IMR-90 (cell line): ENCODE measurements around the gene MYO9B. TPM values are rescaled to one million over a fixed set of nuclear protein-coding genes. Genes with fewer than 3 reads are reported as not detected.

Experiments used
- ATAC-seq: fragments of 200-7000 bp; cut with Tn5 transposase; 2 replicates; pipeline ENCODE4 v1.9.1; 2020; ENCODE audit warnings: low read depth, mild to moderate bottlenecking, moderate library complexity
- BruUV-seq: library from RNA; stranded (reverse); fragments of 400-500 nt; replicated peaks from 2 replicates; lab custom pipeline; 2021; lab: Mats Ljungman, UMichigan
- CTCF ChIA-PET: fragments of 300-600 bp; formaldehyde crosslinking; extraction: SDS; loops from one replicate; lab custom pipeline; 2021; ENCODE audit warnings: antibody characterized with exemption; lab: Yijun Ruan, JAX
- POLR2A ChIA-PET: fragments of 300-600 bp; sonication (Branson Sonifier 250); formaldehyde crosslinking; loops from one replicate; lab custom pipeline; 2022; ENCODE audit warnings: antibody characterized with exemption; ENCODE audit not compliant: unreplicated experiment; lab: Charles Lee
- DNase-seq: peaks from one replicate; pipeline ENCODE4 v3.0.0; 2013
- H2AFZ ChIP-seq: replicated peaks from 2 replicates; pipeline ENCODE3; 2013; ENCODE audit warnings: low read length, mild to moderate bottlenecking; ENCODE audit not compliant: poor library complexity
- H2AK5ac ChIP-seq: 2 replicates; pipeline ENCODE4 v1.6.1; 2013; ENCODE audit warnings: low read depth, low read length, inconsistent platforms
- H2AK9ac ChIP-seq: replicated peaks from 2 replicates; pipeline ENCODE3; 2013; ENCODE audit warnings: mild to moderate bottlenecking, low read depth, low read length, moderate library complexity; ENCODE audit not compliant: poor library complexity
- H2BK120ac ChIP-seq: 2 replicates; pipeline ENCODE4 v1.6.1; 2013; ENCODE audit warnings: low read depth, low read length, inconsistent platforms
- H2BK15ac ChIP-seq: 3 replicates; pipeline ENCODE4 v1.6.1; 2013; ENCODE audit warnings: low read depth, low read length, inconsistent platforms
- H2BK20ac ChIP-seq: 2 replicates; pipeline ENCODE4 v1.6.1; 2013; ENCODE audit warnings: low read depth, mild to moderate bottlenecking, inconsistent platforms, low read length, moderate library complexity
- H2BK5ac ChIP-seq: 2 replicates; pipeline ENCODE4 v1.6.1; 2013; ENCODE audit warnings: mild to moderate bottlenecking, low read depth, low read length, inconsistent platforms; ENCODE audit not compliant: poor library complexity, severe bottlenecking
- H3K14ac ChIP-seq: replicated peaks from 2 replicates; pipeline ENCODE4 v1.6.1; 2013; ENCODE audit warnings: low read depth, low read length, inconsistent platforms
- H3K18ac ChIP-seq: 2 replicates; pipeline ENCODE4 v1.6.1; 2013; ENCODE audit warnings: low read depth, low read length, control low read depth
- H3K23ac ChIP-seq: 2 replicates; pipeline ENCODE4 v1.6.1; 2013; ENCODE audit warnings: low read depth, low read length, inconsistent platforms
- H3K27ac ChIP-seq: 2 replicates; pipeline ENCODE4 v1.5.1; 2013; ENCODE audit warnings: mild to moderate bottlenecking, control low read depth, low read length; ENCODE audit not compliant: insufficient read depth
- H3K27me3 ChIP-seq: 2 replicates; pipeline ENCODE4 v1.6.1; 2013; ENCODE audit warnings: low read length; ENCODE audit not compliant: control insufficient read depth, insufficient read depth
- H3K36me3 ChIP-seq: 2 replicates; pipeline ENCODE4 v1.6.1; 2013; ENCODE audit warnings: low read length, mixed read lengths; ENCODE audit not compliant: control insufficient read depth, insufficient read depth
- H3K4ac ChIP-seq: 2 replicates; pipeline ENCODE4 v1.6.1; 2013; ENCODE audit warnings: low read depth, low read length, inconsistent platforms
- H3K4me1 ChIP-seq: 2 replicates; pipeline ENCODE4 v1.6.1; 2013; ENCODE audit warnings: low read length, mixed read lengths; ENCODE audit not compliant: control insufficient read depth, insufficient read depth
- H3K4me2 ChIP-seq: 2 replicates; pipeline ENCODE4 v1.6.1; 2013; ENCODE audit warnings: low read depth, mild to moderate bottlenecking, control low read depth, low read length, moderate library complexity
- H3K4me3 ChIP-seq: 2 replicates; pipeline ENCODE4 v1.5.1; 2013; ENCODE audit warnings: low read depth, mild to moderate bottlenecking, control low read depth, low read length, moderate library complexity; ENCODE audit not compliant: insufficient read depth
- H3K56ac ChIP-seq: 2 replicates; pipeline ENCODE4 v1.6.1; 2013; ENCODE audit warnings: low read length, inconsistent platforms; ENCODE audit not compliant: insufficient read depth; ENCODE audit errors: extremely low read depth
- H3K79me1 ChIP-seq, 2 experiments: 2 replicates each; pipeline ENCODE4 v1.6.1; 2013; ENCODE audit warnings: low read length in 2 of 2, inconsistent platforms in 1 of 2, low read depth in 1 of 2
- H3K9ac ChIP-seq: 2 replicates; pipeline ENCODE4 v1.6.1; 2013; ENCODE audit warnings: low read depth, low read length, control low read depth
- H3K9me1 ChIP-seq: 2 replicates; pipeline ENCODE4 v1.6.1; 2013; ENCODE audit warnings: low read length, inconsistent platforms; ENCODE audit not compliant: insufficient read depth
- H3K9me3 ChIP-seq: 2 replicates; pipeline ENCODE4 v1.6.1; 2013; ENCODE audit warnings: low read length; ENCODE audit not compliant: control insufficient read depth, insufficient read depth
- H4K20me1 ChIP-seq: 2 replicates; pipeline ENCODE4 v1.6.1; 2013; ENCODE audit warnings: low read length, inconsistent platforms; ENCODE audit not compliant: insufficient read depth
- H4K5ac ChIP-seq: 2 replicates; pipeline ENCODE4 v1.6.1; 2013; ENCODE audit warnings: mild to moderate bottlenecking, low read depth, low read length, control low read depth
- H4K8ac ChIP-seq, 2 experiments: 2 replicates each; pipeline ENCODE4 v1.6.1; 2013; ENCODE audit warnings: low read depth in 2 of 2, low read length in 2 of 2, control low read depth in 1 of 2, inconsistent platforms in 1 of 2
- H4K91ac ChIP-seq: 2 replicates; pipeline ENCODE4 v1.6.1; 2013; ENCODE audit warnings: low read depth, low read length, inconsistent platforms; ENCODE audit not compliant: insufficient read depth
- BHLHE40 ChIP-seq: fragments of 150-350 bp; IDR thresholded peaks from 2 replicates; pipeline ENCODE4 v1.6.1; 2016; ENCODE audit warnings: mild to moderate bottlenecking, low read depth, low read length
- CHD1 ChIP-seq: IDR thresholded peaks from 2 replicates; pipeline ENCODE4 v1.6.1; 2012; ENCODE audit warnings: low read depth, low read length, improper control_type of control experiment
- CTCF ChIP-seq: conservative IDR thresholded peaks from 2 replicates; pipeline ENCODE4 v1.5.1; 2012; ENCODE audit warnings: mild to moderate bottlenecking, low read depth, low read length, improper control_type of control experiment
- FOS ChIP-seq: fragments of 150-350 bp; IDR thresholded peaks from 2 replicates; pipeline ENCODE4 v1.6.1; 2016; ENCODE audit warnings: low read depth, low read length
- MAFK ChIP-seq: IDR thresholded peaks from 2 replicates; pipeline ENCODE4 v1.6.1; 2012; ENCODE audit warnings: low read depth, low read length, improper control_type of control experiment
- MAZ ChIP-seq: IDR thresholded peaks from 2 replicates; pipeline ENCODE4 v1.6.1; 2012; ENCODE audit warnings: low read depth, mild to moderate bottlenecking, low read length, improper control_type of control experiment, moderate library complexity, borderline replicate concordance
- MXI1 ChIP-seq: IDR thresholded peaks from 2 replicates; pipeline ENCODE4 v1.6.1; 2012; ENCODE audit warnings: low read depth, mild to moderate bottlenecking, low read length, moderate library complexity, borderline replicate concordance
- NFE2L2 ChIP-seq: fragments of 150-350 bp; IDR thresholded peaks from 2 replicates; pipeline ENCODE4 v1.6.1; 2016; ENCODE audit warnings: low read depth, mild to moderate bottlenecking, low read length
- POLR2A ChIP-seq: IDR thresholded peaks from 2 replicates; pipeline ENCODE4 v1.6.1; 2012; ENCODE audit warnings: mild to moderate bottlenecking, low read depth, low read length
- RAD21 ChIP-seq: IDR thresholded peaks from 2 replicates; pipeline ENCODE4 v1.6.1; 2012; ENCODE audit warnings: low read length, improper control_type of control experiment
- RCOR1 ChIP-seq: IDR thresholded peaks from 2 replicates; pipeline ENCODE4 v1.6.1; 2012; ENCODE audit warnings: mild to moderate bottlenecking, low read length, improper control_type of control experiment; ENCODE audit not compliant: insufficient replicate concordance
- RFX5 ChIP-seq: IDR thresholded peaks from 2 replicates; pipeline ENCODE4 v1.8.0; 2012; ENCODE audit warnings: low read depth, mild to moderate bottlenecking, low read length, moderate library complexity
- SMC3 ChIP-seq: fragments of 150-350 bp; IDR thresholded peaks from 2 replicates; pipeline ENCODE4 v1.6.1; 2016; ENCODE audit warnings: low read depth, mild to moderate bottlenecking, antibody characterized with exemption, low read length, moderate library complexity
- USF2 ChIP-seq: fragments of 150-350 bp; IDR thresholded peaks from 2 replicates; pipeline ENCODE4 v1.6.1; 2017; ENCODE audit warnings: mild to moderate bottlenecking, antibody characterized with exemption, low read length, low read depth
- WGBS, 2 experiments: methylation state at CpG; one replicate each; pipeline versions ENCODE4 v1.1.5 to v1.1.7; 2013; ENCODE audit warnings: missing lambda C conversion rate in 2 of 2; ENCODE audit not compliant: insufficient read length in 1 of 2; ENCODE audit errors: extremely low coverage in 2 of 2; 5-methylcytosine and 5-hydroxymethylcytosine counted together
- dilution Hi-C: fragments of 300-500 bp; cut with HindIII; formaldehyde crosslinking; loops from one replicate; pipeline ENCODE4 v1.14.3; 2018; ENCODE audit warnings: low sequenced_read_pairs; ENCODE audit not compliant: unreplicated experiment
- in situ Hi-C: fragments of 300-500 bp; cut with MboI; formaldehyde crosslinking; loops from 3 replicates; pipeline ENCODE4 v1.14.3; 2019; ENCODE audit warnings: low sequenced_read_pairs, inconsistent platforms, mixed read lengths
- intact Hi-C: fragments of 100-400 bp; cut with micrococcal nuclease; formaldehyde crosslinking; loops from 2 replicates; pipeline ENCODE4 v1.10.0; 2022
- polyA plus RNA-seq, 3 experiments: library from polyadenylated mRNA; depleted of rRNA; stranded (reverse); fragments of >200 nt; gene quantifications; 2 replicates each; pipeline ENCODE4 v1.2.3, GENCODE V29; 2012; ENCODE audit warnings: low replicate concordance in 1 of 3
- total RNA-seq: library from RNA; depleted of rRNA; stranded (reverse); fragments of >200 nt; gene quantifications from 2 replicates; pipeline ENCODE4 v1.2.3, GENCODE V29; 2012

Gene MYO9B
- total and polyA plus RNA-seq, 2 of the 4 experiments (the other 2 are of a cell fraction) = 61.8 to 77.8 TPM

GRCh38 chr19:17213334-17213733, 137.8 kb downstream of the MYO9B start:
- DNase-seq = no peak
- no peak overlapping the region for H2AK5ac ChIP-seq
- ATAC-seq = no peak
- H3K4ac ChIP-seq = no peak overlapping the region
- TF ChIP-seq SMC3 = no peak
- TF ChIP-seq MAZ = no peak
- no peak for TF ChIP-seq RCOR1
- TF ChIP-seq POLR2A = no peak
- no peak for TF ChIP-seq MXI1
- no peak for TF ChIP-seq RFX5
- TF ChIP-seq RAD21 = no peak
- TF ChIP-seq BHLHE40 = no peak
- no peak for TF ChIP-seq FOS
- TF ChIP-seq NFE2L2 = no peak
- no peak for TF ChIP-seq USF2
- TF ChIP-seq CHD1 = no peak
- no peak for TF ChIP-seq MAFK
- no peak for TF ChIP-seq CTCF
- H3K27me3 ChIP-seq = no peaks in the 10 kb centered on the region
- intact Hi-C loops (no loop called here), dilution Hi-C loops (no loop called here), in situ Hi-C loops (no loop called here)
- H3K4me2 ChIP-seq = no peak overlapping the region
- POLR2A ChIA-PET = no interaction called here
- H3K4me3 ChIP-seq = no peak overlapping the region
- no peak overlapping the region for H2BK15ac ChIP-seq
- BruUV-seq = no TSS peak
- CTCF ChIA-PET = no interaction called here
- no peak overlapping the region for H2BK120ac ChIP-seq
- no peak overlapping the region for H2AFZ ChIP-seq
- H4K91ac ChIP-seq = no peak overlapping the region
- H3K56ac ChIP-seq = no peak overlapping the region
- no peak overlapping the region for H3K27ac ChIP-seq
- H4K8ac ChIP-seq = no peak overlapping the region
- H4K5ac ChIP-seq = no peak overlapping the region
- no peak overlapping the region for H2BK20ac ChIP-seq
- H3K23ac ChIP-seq = no peak overlapping the region
- WGBS, 2 experiments = 100% methylated on average over 1 of the region's 5 CpGs; no CpG with 5 or more reads in 1 of the 2 experiments
- H3K9me3 ChIP-seq = no peaks in the 10 kb centered on the region
- no peak overlapping the region for H3K18ac ChIP-seq
- H3K9me1 ChIP-seq = peaks cover 15% of the 10 kb centered on the region
- H3K79me1 ChIP-seq = peaks cover 16 to 31% of the 10 kb centered on the region in 2 experiments; a peak in 3 of 4 replicates
- no peak overlapping the region for H2BK5ac ChIP-seq
- H3K4me1 ChIP-seq = peaks cover 11% of the 10 kb centered on the region
- peaks cover 59% of the 10 kb centered on the region for H3K36me3 ChIP-seq
- no peak overlapping the region for H2AK9ac ChIP-seq
- peaks cover 7% of the 10 kb centered on the region; the same call in 1 of the 2 replicates for H4K20me1 ChIP-seq
- no peak overlapping the region for H3K9ac ChIP-seq
- H3K14ac ChIP-seq = no peak overlapping the region
